Testis (tissue), 5 donors: ENCODE results near the gene GCNA. TPM values are rescaled to one million over a fixed set of nuclear protein-coding genes. Genes with fewer than 3 reads are reported as not detected.

ENCODE experiments used
- DNase-seq: peaks from one replicate; pipeline ENCODE4 v3.0.0-alpha.2; 2019
- H3K27ac ChIP-seq, 2 donors: fragments of 200-600 bp; sonication (generic); one replicate each; pipeline ENCODE4 v1.5.1; 2019
- H3K27me3 ChIP-seq: fragments of 200-600 bp; sonication (generic); one replicate; pipeline ENCODE4 v1.5.1; 2019
- H3K36me3 ChIP-seq: fragments of 200-600 bp; sonication (generic); one replicate; pipeline ENCODE4 v1.5.1; 2017; ENCODE audit warnings: low read depth; ENCODE audit errors: missing control alignments
- H3K4me1 ChIP-seq: fragments of 200-600 bp; sonication (generic); one replicate; pipeline ENCODE4 v1.5.1; 2019
- H3K4me3 ChIP-seq, 2 donors: fragments of 200-600 bp; sonication (generic); one replicate each; pipeline ENCODE4 v1.5.1; 2017 to 2019
- H3K9me3 ChIP-seq: fragments of 200-600 bp; sonication (generic); one replicate; pipeline ENCODE4 v1.5.1; 2017
- CTCF ChIP-seq, 3 experiments: fragments of 450-650 bp in 2 of 3; fragments of 200-600 bp in 1 of 3; sonication (generic) in 1 of 3; IDR thresholded peaks; one replicate each; pipeline ENCODE4 v1.5.1; 2016 to 2019; ENCODE audit warnings: antibody characterized with exemption in 3 of 3, mild to moderate bottlenecking in 2 of 3, moderate library complexity in 1 of 3
- POLR2A ChIP-seq: fragments of 450-650 bp; IDR thresholded peaks from one replicate; pipeline ENCODE4 v1.6.1; 2017; ENCODE audit warnings: antibody characterized with exemption, mild to moderate bottlenecking, moderate library complexity
- WGBS, 2 donors: methylation state at CpG; one replicate each; pipeline ENCODE4 v1.1.5; 2018; 5-methylcytosine and 5-hydroxymethylcytosine counted together
- intact Hi-C: fragments of 100-400 bp; cut with DNase I; formaldehyde crosslinking; loops from one replicate; pipeline ENCODE4 v1.15.1; 2023; ENCODE audit warnings: low total_unique reads
- long read RNA-seq, 2 donors: transcript quantifications; one replicate each; lab custom pipeline, GENCODE V29; 2026
- polyA plus RNA-seq: library from polyadenylated mRNA; stranded (reverse); fragments of 350-450 nt; fragmentation: Illumina TruSeq; extraction: RNeasy Lipid Tissue Mini Kit (QIAGEN cat#74804); gene quantifications from one replicate; pipeline ENCODE4 v1.2.3, GENCODE V29; 2014; ENCODE audit warnings: low read depth, low replicate concordance; ENCODE audit not compliant: insufficient read depth
- total RNA-seq, 2 donors: library from RNA; depleted of rRNA; stranded (reverse); fragments of >200 nt; gene quantifications; one replicate each; pipeline ENCODE4 v1.2.3, GENCODE V29; 2016

The GCNA gene
- total RNA-seq: 10 to 100 TPM; 30.0 to 30.7 TPM
- polyA plus RNA-seq: 18.4 TPM
- long read RNA-seq, donor 1, partial matches to known transcripts: 0 of 4 reads
- long read RNA-seq, donor 1, other reads (novel, unspliced or antisense): 0 of 4 reads
- long read RNA-seq, donor 2: 0 reads

- WGBS, 2 donors: 71 to 78% methylated on average over 25 to 40 of the region's 48 CpGs
- intact Hi-C loops: no loop called here
- TF ChIP-seq POLR2A (no peak), CTCF (IDR thresholded peaks at IDR 0.05) (no peak)
Observed at GRCh38 chrX:71578253-71579135, at the start of gene GCNA. Gene GCNA (plus strand): TSS chrX:71578437. CDS start chrX:71580822, 2,385 bp downstream.

GRCh38 chrX:71532078-71532752, 46.0 kb upstream of the GCNA start:
- Histone ChIP-seq H3K27ac (peak overlapping the region; percentile 74 to 91), H3K9me3 (no peaks in the 10 kb centered on the region), H3K36me3 (no peaks in the 10 kb centered on the region), H3K4me3 (peak overlapping the region; percentile 66 to 79), H3K27me3 (no peaks in the 10 kb centered on the region), H3K4me1 (no peaks in the 10 kb centered on the region)
- TF ChIP-seq POLR2A: no peak
- 1 to 6% methylated on average over 25 of the region's 25 CpGs for WGBS, 2 donors
- peak; percentile 16 for DNase-seq
- intact Hi-C loops: no loop called here

More at GRCh38 chrX:71578253-71579135, at the start of gene GCNA:
- Histone ChIP-seq H3K27me3 (no peaks in the 10 kb centered on the region), H3K4me1 (no peaks in the 10 kb centered on the region), H3K4me3 (peak within 1 kb of the TSS in 1 of 2 donors; percentile 29), H3K27ac (peak within 1 kb of the TSS; percentile 45 to 55), H3K9me3 (no peaks in the 10 kb centered on the region), H3K36me3 (no peaks in the 10 kb centered on the region)
- DNase-seq: peak; percentile 24

- Histone ChIP-seq H3K27me3 (no peaks in the 10 kb centered on the region), H3K4me3 (peak within 1 kb of the TSS; percentile 66 to 79), H3K4me1 (no peaks in the 10 kb centered on the region), H3K9me3 (no peaks in the 10 kb centered on the region), H3K27ac (peak within 1 kb of the TSS; percentile 89 to 91), H3K36me3 (no peaks in the 10 kb centered on the region)
- 0% methylated on average over 19 to 29 of the region's 47 CpGs for WGBS, 2 donors
- no peak for TF ChIP-seq CTCF (IDR thresholded peaks at IDR 0.05)
- no peak for TF ChIP-seq POLR2A
- intact Hi-C loops: no loop called here
- peak; percentile 97 for DNase-seq
Observed at GRCh38 chrX:71532753-71533425, 45.3 kb upstream of the GCNA start, which contains the start of gene OGT. Gene OGT (plus strand): TSS chrX:71533104. CDS start chrX:71533300, 196 bp downstream.

GRCh38 chrX:71533516-71533850, 44.8 kb upstream of the GCNA start:
- Histone ChIP-seq H3K27ac (peak overlapping the region; percentile 89 to 91), H3K4me1 (no peaks in the 10 kb centered on the region), H3K9me3 (no peaks in the 10 kb centered on the region), H3K4me3 (peak overlapping the region; percentile 66 to 79), H3K36me3 (no peaks in the 10 kb centered on the region), H3K27me3 (no peaks in the 10 kb centered on the region)
- DNase-seq: no peak
- WGBS, 2 donors: 1% methylated on average over 11 to 12 of the region's 12 CpGs
- TF ChIP-seq CTCF (IDR thresholded peaks at IDR 0.05): no peak
- no peak for TF ChIP-seq POLR2A
- intact Hi-C loops: no loop called here
